Fibroblast of lung (primary cell): ENCODE data around the gene VPS37C. TPM values are rescaled to one million over a fixed set of nuclear protein-coding genes. Genes with fewer than 3 reads are reported as not detected.
"Not testable (repeated sequence)": the region's sequence is repeated elsewhere in the genome, so short reads cannot be mapped to it uniquely, and the experiment has no call there.

Experiments used
- DNase-seq, 2 donors: peaks; one replicate each; pipeline versions ENCODE4 v3.0.0 to v3.0.0-alpha.2; 2010; ENCODE audit warnings: low read depth in 2 of 2
- H2AFZ ChIP-seq: 2 replicates; pipeline ENCODE4 v1.5.1; 2012; ENCODE audit warnings: low read length, control low read depth, inconsistent platforms
- H3K27ac ChIP-seq: 2 replicates; pipeline ENCODE4 v1.5.1; 2011; ENCODE audit warnings: low read length, control low read depth; ENCODE audit not compliant: insufficient read depth
- H3K27me3 ChIP-seq: 2 replicates; pipeline ENCODE4 v1.5.1; 2011; ENCODE audit warnings: mild to moderate bottlenecking, low read length; ENCODE audit not compliant: control insufficient read depth, insufficient read depth
- H3K36me3 ChIP-seq: 2 replicates; pipeline ENCODE4 v1.5.1; 2011; ENCODE audit warnings: low read length; ENCODE audit not compliant: control insufficient read depth, insufficient read depth
- H3K4me1 ChIP-seq: 2 replicates; pipeline ENCODE4 v1.5.1; 2011; ENCODE audit warnings: low read length; ENCODE audit not compliant: control insufficient read depth, insufficient read depth; ENCODE audit errors: extremely low read depth
- H3K4me2 ChIP-seq: 2 replicates; pipeline ENCODE4 v1.5.1; 2011; ENCODE audit warnings: low read length, control low read depth; ENCODE audit not compliant: insufficient read depth; ENCODE audit errors: extremely low read depth
- H3K4me3 ChIP-seq, 4 experiments: fragments of 200-600 bp in 1 of 4; sonication (generic) in 1 of 4; replicated peaks in 1 of 4; 2 replicates each; pipeline ENCODE4 v1.5.1; 2011 to 2016; ENCODE audit warnings: low read length in 4 of 4, low read depth in 3 of 4, mild to moderate bottlenecking in 3 of 4, control low read depth in 2 of 4, inconsistent platforms in 1 of 4, mixed read lengths in 1 of 4; ENCODE audit not compliant: insufficient read depth in 1 of 4; ENCODE audit errors: control extremely low read depth in 1 of 4
- H3K79me2 ChIP-seq: 2 replicates; pipeline ENCODE4 v1.5.1; 2012; ENCODE audit warnings: mild to moderate bottlenecking, low read length, inconsistent platforms; ENCODE audit not compliant: control insufficient read depth, insufficient read depth
- H3K9ac ChIP-seq: 2 replicates; pipeline ENCODE4 v1.5.1; 2011; ENCODE audit warnings: mild to moderate bottlenecking, low read length, control low read depth; ENCODE audit not compliant: insufficient read depth
- H3K9me3 ChIP-seq: 2 replicates; pipeline ENCODE4 v1.5.1; 2012; ENCODE audit warnings: low read depth, low read length; ENCODE audit not compliant: control insufficient read depth, insufficient read depth
- H4K20me1 ChIP-seq: 2 replicates; pipeline ENCODE4 v1.5.1; 2011; ENCODE audit warnings: low read length; ENCODE audit not compliant: control insufficient read depth, insufficient read depth; ENCODE audit errors: extremely low read depth
- EZH2 ChIP-seq: IDR thresholded peaks from 2 replicates; pipeline ENCODE4 v1.5.1; 2012; ENCODE audit warnings: low read length, control low read depth, mild to moderate bottlenecking; ENCODE audit errors: missing control alignments
- polyA plus RNA-seq, 2 donors: library from polyadenylated mRNA; depleted of rRNA in 1 of 2; stranded (reverse) in 1 of 2; unstranded in 1 of 2; fragments of >200 nt; gene quantifications; 2 replicates each; pipeline ENCODE4 v1.2.1, GENCODE V29; 2011 to 2012; ENCODE audit warnings: missing spikeins in 1 of 2
- total RNA-seq: library from RNA; depleted of rRNA; stranded (reverse); fragments of >200 nt; gene quantifications from 2 replicates; pipeline ENCODE4 v1.2.1, GENCODE V29; 2014
- TF ChIP-seq, protein P1 (sequence below), 2 donors: IDR thresholded peaks in 1 of 2; conservative IDR thresholded peaks in 1 of 2; 1 replicate in 1 of 2; 2 replicates in 1 of 2; pipeline ENCODE4 v1.5.1; 2011 to 2012; ENCODE audit warnings: low read length in 2 of 2, control low read depth in 1 of 2, inconsistent platforms in 1 of 2, low read depth in 1 of 2, mild to moderate bottlenecking in 1 of 2

The VPS37C gene
- total and polyA plus RNA-seq, 2 donors (not counting 1 experiment from before 2014, with no cell fraction given) = 7.6 to 9.9 TPM

DNA sequence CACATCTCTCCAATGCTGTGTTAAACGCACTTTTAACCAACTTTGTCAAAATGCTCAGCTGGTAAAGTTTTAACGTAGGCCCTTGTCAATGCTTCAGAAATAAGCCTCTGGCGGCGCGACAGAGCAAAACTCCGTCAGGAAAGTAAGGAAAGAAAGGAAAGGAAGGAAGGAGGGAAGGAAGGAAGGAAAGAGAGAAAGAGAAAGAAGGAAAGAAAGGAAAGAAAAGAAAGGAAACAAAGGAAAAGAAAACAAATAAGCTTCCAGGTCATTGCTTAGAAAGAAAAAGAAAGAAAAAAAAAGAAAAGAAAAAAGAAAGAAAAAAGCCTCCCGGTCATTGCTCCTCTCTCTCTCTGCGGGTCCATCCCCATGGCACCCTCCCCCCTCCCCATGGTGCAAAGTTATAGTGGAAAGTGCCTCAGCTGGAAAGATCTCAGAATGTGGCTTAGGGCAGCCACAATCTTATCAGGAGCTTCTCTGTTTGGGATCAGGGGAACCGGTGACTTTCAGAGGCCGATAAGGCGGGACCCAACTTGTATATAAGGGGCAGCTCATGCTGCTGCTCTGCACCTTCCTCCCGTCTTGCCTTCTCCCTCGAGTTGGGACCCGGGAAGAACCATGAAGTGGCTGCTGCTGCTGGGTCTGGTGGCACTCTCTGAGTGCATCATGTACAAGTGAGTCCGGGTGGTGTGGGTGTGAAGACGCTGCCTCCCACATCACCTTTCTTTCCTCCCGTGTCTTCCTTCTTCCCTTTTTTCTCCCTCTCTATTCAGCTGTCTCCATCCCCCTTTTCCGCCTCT is 41.9 kb upstream of the VPS37C start, which contains the start of gene PGA3:
Gene PGA3 (plus strand): TSS at position 566 of the 797 bp plus-strand sequence. CDS start 50 bp downstream, at position 616.
- H3K36me3 ChIP-seq, H3K4me1 ChIP-seq, H4K20me1 ChIP-seq, H3K27ac ChIP-seq, DNase-seq, H3K9ac ChIP-seq, H3K4me3 ChIP-seq, H3K9me3 ChIP-seq, H2AFZ ChIP-seq, H3K79me2 ChIP-seq, H3K4me2 ChIP-seq, H3K27me3 ChIP-seq: not testable (repeated sequence)

DNA sequence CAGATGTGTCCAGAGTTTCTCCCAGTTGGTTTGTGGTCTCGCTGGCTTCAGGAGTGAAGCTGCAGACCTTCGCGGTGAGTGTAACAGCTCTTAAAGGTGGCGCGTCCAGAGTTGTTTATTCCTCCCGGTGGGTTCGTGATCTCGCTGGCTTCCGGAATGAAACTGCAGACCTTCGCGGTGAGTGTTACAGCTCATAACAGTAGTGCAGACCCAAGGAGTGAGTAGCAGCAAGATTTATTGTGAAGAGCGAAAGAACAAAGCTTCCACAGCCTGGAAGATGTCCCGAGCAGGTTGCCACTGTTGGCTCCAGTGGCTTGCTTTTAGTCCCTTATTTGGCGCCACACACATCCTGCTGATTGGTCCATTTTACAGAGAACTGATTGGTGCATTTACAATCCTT is 40.2 kb upstream of the VPS37C start:
- Histone ChIP-seq H4K20me1 (no peaks in the 10 kb centered on the region), H3K9me3 (no peaks in the 10 kb centered on the region), H3K27me3 (peaks cover 6% of the 10 kb centered on the region), H3K36me3 (no peaks in the 10 kb centered on the region), H3K4me1 (no peaks in the 10 kb centered on the region), H3K4me3 (no peak overlapping the region), H3K4me2 (no peak overlapping the region), H2AFZ (no peak overlapping the region), H3K9ac (no peak overlapping the region), H3K27ac (no peak overlapping the region), H3K79me2 (no peaks in the 10 kb centered on the region)
- no peak for TF ChIP-seq EZH2
- TF ChIP-seq, protein P1, sequence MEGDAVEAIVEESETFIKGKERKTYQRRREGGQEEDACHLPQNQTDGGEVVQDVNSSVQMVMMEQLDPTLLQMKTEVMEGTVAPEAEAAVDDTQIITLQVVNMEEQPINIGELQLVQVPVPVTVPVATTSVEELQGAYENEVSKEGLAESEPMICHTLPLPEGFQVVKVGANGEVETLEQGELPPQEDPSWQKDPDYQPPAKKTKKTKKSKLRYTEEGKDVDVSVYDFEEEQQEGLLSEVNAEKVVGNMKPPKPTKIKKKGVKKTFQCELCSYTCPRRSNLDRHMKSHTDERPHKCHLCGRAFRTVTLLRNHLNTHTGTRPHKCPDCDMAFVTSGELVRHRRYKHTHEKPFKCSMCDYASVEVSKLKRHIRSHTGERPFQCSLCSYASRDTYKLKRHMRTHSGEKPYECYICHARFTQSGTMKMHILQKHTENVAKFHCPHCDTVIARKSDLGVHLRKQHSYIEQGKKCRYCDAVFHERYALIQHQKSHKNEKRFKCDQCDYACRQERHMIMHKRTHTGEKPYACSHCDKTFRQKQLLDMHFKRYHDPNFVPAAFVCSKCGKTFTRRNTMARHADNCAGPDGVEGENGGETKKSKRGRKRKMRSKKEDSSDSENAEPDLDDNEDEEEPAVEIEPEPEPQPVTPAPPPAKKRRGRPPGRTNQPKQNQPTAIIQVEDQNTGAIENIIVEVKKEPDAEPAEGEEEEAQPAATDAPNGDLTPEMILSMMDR (conservative IDR thresholded peaks at IDR 0.05 in 1 of 2, IDR thresholded peaks at IDR 0.05 in 1 of 2; ENCODE audit: low read depth in 1 of 2, low read length in 2 of 2) = no peak
- DNase-seq = no peak

DNA sequence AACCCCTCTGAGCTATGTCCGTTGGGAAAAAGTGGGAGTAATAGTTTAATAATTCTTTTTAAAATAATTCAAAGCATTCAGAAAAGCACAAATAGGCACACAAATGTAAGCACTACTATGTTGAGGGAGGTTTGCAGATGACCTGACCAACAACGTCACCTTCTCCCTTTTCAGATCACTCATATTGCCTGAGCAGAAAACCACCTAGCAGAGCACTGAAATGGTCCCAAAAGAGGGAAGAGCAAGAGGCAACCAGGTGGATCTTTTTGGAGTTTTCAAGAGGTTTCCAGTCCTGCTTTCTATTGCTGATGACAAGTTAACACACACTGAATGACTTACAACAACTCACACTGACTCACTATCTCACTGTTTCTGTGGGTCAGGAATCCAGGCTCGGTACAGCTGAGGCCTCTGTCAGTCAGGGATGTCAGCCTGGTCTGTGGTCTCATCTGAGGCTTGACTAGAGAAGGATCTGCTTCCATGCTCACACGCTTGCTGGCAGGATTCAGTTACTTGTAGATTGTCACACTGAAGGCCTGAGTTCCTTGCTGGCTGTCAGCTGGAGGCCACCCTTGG is 37.8 kb upstream of the VPS37C start:
- TF ChIP-seq, protein P1 (conservative IDR thresholded peaks at IDR 0.05 in 1 of 2, IDR thresholded peaks at IDR 0.05 in 1 of 2; ENCODE audit: low read depth in 1 of 2, low read length in 2 of 2) = no peak
- TF ChIP-seq EZH2 = no peak
- Histone ChIP-seq H3K27ac (no peak overlapping the region), H3K9ac (no peak overlapping the region), H3K27me3 (peaks cover 3% of the 10 kb centered on the region), H3K4me3 (no peak overlapping the region), H3K4me1 (no peaks in the 10 kb centered on the region), H4K20me1 (no peaks in the 10 kb centered on the region), H3K9me3 (no peaks in the 10 kb centered on the region), H3K79me2 (no peaks in the 10 kb centered on the region), H3K36me3 (no peaks in the 10 kb centered on the region), H3K4me2 (no peak overlapping the region), H2AFZ (no peak overlapping the region)
- DNase-seq = no peak
